Retina (tissue), 1 donor: ENCODE data around the gene KCTD19.

ENCODE experiments used
- DNase-seq: peaks from one replicate; pipeline ENCODE4 v3.0.0-alpha.2; 2016

The KCTD19 gene

GRCh38 chr16:67241008-67241900 is 85.3 kb downstream of the KCTD19 start:
- no peak for DNase-seq

DNA sequence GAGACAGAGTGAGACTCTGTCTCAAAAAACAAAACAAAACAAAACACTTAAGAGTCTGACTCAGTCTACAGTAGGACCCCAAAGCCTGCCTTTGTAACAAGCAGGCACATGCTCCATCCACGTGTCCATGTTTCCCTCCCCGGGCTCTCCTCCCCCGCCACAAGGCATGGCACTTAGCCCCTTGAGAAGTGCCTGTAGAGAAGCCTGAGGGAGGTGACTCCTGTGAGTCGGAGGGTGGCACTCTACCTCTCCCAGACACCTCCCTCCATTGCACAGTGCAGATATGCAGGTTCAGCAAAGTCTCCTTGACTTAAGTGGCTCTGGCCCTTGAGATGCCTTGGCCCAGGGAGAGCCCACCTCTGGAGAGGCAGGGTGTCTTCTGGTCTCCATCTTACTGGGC is 86.0 kb downstream of the KCTD19 start:
- no peak for DNase-seq
